HepG2 (cell line): ENCODE results near the gene ZNF10. TPM values are rescaled to one million over a fixed set of nuclear protein-coding genes. Genes with fewer than 3 reads are reported as not detected.

Source experiments
- AGO2 ChIP-seq: fragments of 200-400 bp; formaldehyde crosslinking; optimal IDR thresholded peaks from 2 replicates; pipeline ENCODE3; 2017; ENCODE audit warnings: mild to moderate bottlenecking, low read depth, low read length, moderate library complexity
- CAMTA2 ChIP-seq: sonication (generic); formaldehyde crosslinking; IDR thresholded peaks from 2 replicates; pipeline ENCODE4 v1.4.0; 2020; ENCODE audit warnings: mild to moderate bottlenecking, missing genetic modification reagents, borderline replicate concordance
- DNMT3B ChIP-seq: conservative IDR thresholded peaks from 2 replicates; pipeline ENCODE4 v1.6.1; 2016; ENCODE audit warnings: missing biosample characterization, control low read depth
- ETV6 ChIP-seq: sonication (generic); formaldehyde crosslinking; conservative IDR thresholded peaks from 2 replicates; pipeline ENCODE4 v1.4.0; 2020; ENCODE audit warnings: missing genetic modification reagents
- GATAD1 ChIP-seq: IDR thresholded peaks from 2 replicates; pipeline ENCODE4 v1.6.1; 2016; ENCODE audit warnings: missing genetic modification reagents, missing compliant biosample characterization
- MAFK ChIP-seq, 2 experiments: IDR thresholded peaks in 1 of 2; conservative IDR thresholded peaks in 1 of 2; 2 replicates each; pipeline ENCODE4 v1.6.1; 2011; ENCODE audit warnings: improper control_type of control experiment in 2 of 2, low read length in 2 of 2
- MED8 ChIP-seq: sonication (generic); formaldehyde crosslinking; IDR thresholded peaks from 2 replicates; pipeline ENCODE4 v1.8.1; 2023; ENCODE audit warnings: mild to moderate bottlenecking, missing genetic modification reagents; ENCODE audit not compliant: insufficient replicate concordance
- MIER2 ChIP-seq: IDR thresholded peaks from 2 replicates; pipeline ENCODE4 v1.6.1; 2016; ENCODE audit warnings: missing biosample characterization, missing genetic modification reagents
- NFYB ChIP-seq: sonication (generic); formaldehyde crosslinking; IDR thresholded peaks from 2 replicates; pipeline ENCODE4 v1.4.0; 2020; ENCODE audit warnings: missing genetic modification reagents
- PHF20 ChIP-seq: sonication (generic); formaldehyde crosslinking; IDR thresholded peaks from 2 replicates; pipeline ENCODE4 v1.5.0; 2020; ENCODE audit warnings: mild to moderate bottlenecking, missing genetic modification reagents
- SPEN ChIP-seq: sonication (generic); formaldehyde crosslinking; IDR thresholded peaks from 2 replicates; pipeline ENCODE4 v1.5.1; 2020; ENCODE audit warnings: low read depth, mild to moderate bottlenecking, missing genetic modification reagents
- TCF12 ChIP-seq, 2 experiments: fragments of 450-650 bp in 1 of 2; sonication (generic) in 1 of 2; formaldehyde crosslinking in 1 of 2; IDR thresholded peaks; 2 replicates each; pipeline versions ENCODE4 v1.6.1 to v1.8.0; 2017 to 2022; ENCODE audit warnings: antibody characterized with exemption in 1 of 2, mild to moderate bottlenecking in 1 of 2, missing genetic modification reagents in 1 of 2, moderate library complexity in 1 of 2
- THAP11 ChIP-seq: IDR thresholded peaks from 2 replicates; pipeline ENCODE4 v1.6.1; 2016; ENCODE audit warnings: missing biosample characterization, missing genetic modification reagents
- ZBTB3 ChIP-seq: sonication (generic); formaldehyde crosslinking; IDR thresholded peaks from 2 replicates; pipeline ENCODE4 v1.4.0; 2020; ENCODE audit warnings: low read depth, mild to moderate bottlenecking, moderate library complexity, missing genetic modification reagents, borderline replicate concordance
- ZFP36L2 ChIP-seq: sonication (generic); formaldehyde crosslinking; IDR thresholded peaks from 2 replicates; pipeline ENCODE4 v1.4.0; 2020; ENCODE audit warnings: missing genetic modification reagents
- ZNF292 ChIP-seq: sonication (generic); formaldehyde crosslinking; IDR thresholded peaks from 2 replicates; pipeline ENCODE4 v1.8.1; 2022; ENCODE audit warnings: mild to moderate bottlenecking, low read depth, missing genetic modification reagents, borderline replicate concordance
- ZNF496 ChIP-seq: sonication (generic); formaldehyde crosslinking; IDR thresholded peaks from 2 replicates; pipeline ENCODE4 v1.8.1; 2023; ENCODE audit warnings: mild to moderate bottlenecking, moderate library complexity, missing genetic modification reagents; ENCODE audit not compliant: insufficient replicate concordance
- ZNF619 ChIP-seq: sonication (generic); formaldehyde crosslinking; IDR thresholded peaks from 2 replicates; pipeline ENCODE4 v1.4.0; 2020; ENCODE audit warnings: mild to moderate bottlenecking, missing genetic modification reagents
- ZNF674 ChIP-seq: sonication (generic); formaldehyde crosslinking; IDR thresholded peaks from 2 replicates; pipeline ENCODE4 v1.5.0; 2020; ENCODE audit warnings: low read depth, mild to moderate bottlenecking, missing genetic modification reagents
- ZNF83 ChIP-seq: sonication (generic); formaldehyde crosslinking; IDR thresholded peaks from 2 replicates; pipeline ENCODE4 v1.4.0; 2020; ENCODE audit warnings: missing genetic modification reagents, mild to moderate bottlenecking, borderline replicate concordance
- polyA plus RNA-seq, 8 experiments: library from polyadenylated mRNA; depleted of rRNA in 3 of 8; stranded (reverse) in 7 of 8; unstranded in 1 of 8; fragments of >200 nt; fragmentation: Illumina TruSeq in 4 of 8; extraction: Trizol in 4 of 8; gene quantifications; 2 replicates each; pipeline versions ENCODE4 v1.2.1 to v1.2.3, GENCODE V29; 2011 to 2016; ENCODE audit warnings: low read depth in 4 of 8, missing spikeins in 1 of 8, mixed read lengths in 1 of 8; ENCODE audit not compliant: insufficient read depth in 1 of 8
- total RNA-seq, 5 experiments: library from RNA; depleted of rRNA; stranded (reverse); fragments of >200 nt; fragmentation: Illumina TruSeq; extraction: Trizol; gene quantifications; 2 replicates each; pipeline ENCODE4 v1.2.3, GENCODE V29; 2016; ENCODE audit warnings: low read depth in 1 of 5
- TF ChIP-seq, protein P1 (sequence below): sonication (generic); formaldehyde crosslinking; IDR thresholded peaks from 2 replicates; pipeline ENCODE4 v1.8.0; 2022; ENCODE audit warnings: mild to moderate bottlenecking, missing genetic modification reagents
- TF ChIP-seq, protein P2 (sequence below): sonication (generic); formaldehyde crosslinking; IDR thresholded peaks from 2 replicates; pipeline ENCODE4 v1.8.1; 2023; ENCODE audit warnings: mild to moderate bottlenecking, missing genetic modification reagents
- TF ChIP-seq, protein P3 (sequence below): sonication (generic); formaldehyde crosslinking; IDR thresholded peaks from 2 replicates; pipeline ENCODE4 v1.4.0; 2020; ENCODE audit warnings: low read depth, missing genetic modification reagents

ZNF10 gene
- total and polyA plus RNA-seq, 2 of the 13 experiments (the other 11 are each of a cell fraction or from before 2014, with no cell fraction given), result 2.9 to 6.5 TPM

GRCh38 chr12:133130038-133130807, at the start of gene ZNF10, which contains the start of gene ZNF891 (continued):
- 0 out of 2 replicates have a peak, but pooled peaks have one; percentile 37 for TF ChIP-seq CAMTA2 (CRISPR knock-in tag)
- no peak for TF ChIP-seq ZBTB3 (CRISPR knock-in tag)
- TF ChIP-seq, protein P1, sequence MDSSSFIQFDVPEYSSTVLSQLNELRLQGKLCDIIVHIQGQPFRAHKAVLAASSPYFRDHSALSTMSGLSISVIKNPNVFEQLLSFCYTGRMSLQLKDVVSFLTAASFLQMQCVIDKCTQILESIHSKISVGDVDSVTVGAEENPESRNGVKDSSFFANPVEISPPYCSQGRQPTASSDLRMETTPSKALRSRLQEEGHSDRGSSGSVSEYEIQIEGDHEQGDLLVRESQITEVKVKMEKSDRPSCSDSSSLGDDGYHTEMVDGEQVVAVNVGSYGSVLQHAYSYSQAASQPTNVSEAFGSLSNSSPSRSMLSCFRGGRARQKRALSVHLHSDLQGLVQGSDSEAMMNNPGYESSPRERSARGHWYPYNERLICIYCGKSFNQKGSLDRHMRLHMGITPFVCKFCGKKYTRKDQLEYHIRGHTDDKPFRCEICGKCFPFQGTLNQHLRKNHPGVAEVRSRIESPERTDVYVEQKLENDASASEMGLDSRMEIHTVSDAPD, result peak; percentile 21; the same call in 1 of the 2 replicates
- TF ChIP-seq PHF20, result peak; percentile 82
- TF ChIP-seq THAP11, result peak; percentile 100
- no peak for TF ChIP-seq MED8 (CRISPR knock-in tag)
- peak; percentile 83 for TF ChIP-seq GATAD1 (CRISPR knock-in tag)
- TF ChIP-seq ZNF674 (CRISPR knock-in tag), result no peak
- TF ChIP-seq ZNF83 (CRISPR knock-in tag), result no peak
- TF ChIP-seq ETV6 (CRISPR knock-in tag), result no peak
- no peak for TF ChIP-seq AGO2
- no peak for TF ChIP-seq MAFK (conservative IDR thresholded peaks at IDR 0.05 in 1 of 2, IDR thresholded peaks at IDR 0.05 in 1 of 2; ENCODE audit: low read length in 2 of 2)
- 0 out of 2 replicates have a peak, but pooled peaks have one; percentile 33 for TF ChIP-seq DNMT3B (CRISPR knock-in tag)
- peak; percentile 53; the same call in 1 of the 2 replicates for TF ChIP-seq NFYB (CRISPR knock-in tag)
- peak; percentile 6; the same call in 1 of the 2 replicates for TF ChIP-seq ZNF292
- peak; percentile 28; the same call in 1 of the 2 replicates for TF ChIP-seq ZNF619 (CRISPR knock-in tag)
- no peak for TF ChIP-seq ZFP36L2
- TF ChIP-seq, protein P2, sequence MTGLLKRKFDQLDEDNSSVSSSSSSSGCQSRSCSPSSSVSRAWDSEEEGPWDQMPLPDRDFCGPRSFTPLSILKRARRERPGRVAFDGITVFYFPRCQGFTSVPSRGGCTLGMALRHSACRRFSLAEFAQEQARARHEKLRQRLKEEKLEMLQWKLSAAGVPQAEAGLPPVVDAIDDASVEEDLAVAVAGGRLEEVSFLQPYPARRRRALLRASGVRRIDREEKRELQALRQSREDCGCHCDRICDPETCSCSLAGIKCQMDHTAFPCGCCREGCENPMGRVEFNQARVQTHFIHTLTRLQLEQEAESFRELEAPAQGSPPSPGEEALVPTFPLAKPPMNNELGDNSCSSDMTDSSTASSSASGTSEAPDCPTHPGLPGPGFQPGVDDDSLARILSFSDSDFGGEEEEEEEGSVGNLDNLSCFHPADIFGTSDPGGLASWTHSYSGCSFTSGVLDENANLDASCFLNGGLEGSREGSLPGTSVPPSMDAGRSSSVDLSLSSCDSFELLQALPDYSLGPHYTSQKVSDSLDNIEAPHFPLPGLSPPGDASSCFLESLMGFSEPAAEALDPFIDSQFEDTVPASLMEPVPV (CRISPR knock-in tag), result peak; percentile 36; the same call in 1 of the 2 replicates
- TF ChIP-seq TCF12 (IDR thresholded peaks at IDR 0.05), result no peak
- TF ChIP-seq TCF12 (CRISPR knock-in tag; IDR thresholded peaks at IDR 0.05), result no peak; the same call in 1 of the 2 replicates
- peak; percentile 93 for TF ChIP-seq SPEN (CRISPR knock-in tag)
- TF ChIP-seq, protein P3, sequence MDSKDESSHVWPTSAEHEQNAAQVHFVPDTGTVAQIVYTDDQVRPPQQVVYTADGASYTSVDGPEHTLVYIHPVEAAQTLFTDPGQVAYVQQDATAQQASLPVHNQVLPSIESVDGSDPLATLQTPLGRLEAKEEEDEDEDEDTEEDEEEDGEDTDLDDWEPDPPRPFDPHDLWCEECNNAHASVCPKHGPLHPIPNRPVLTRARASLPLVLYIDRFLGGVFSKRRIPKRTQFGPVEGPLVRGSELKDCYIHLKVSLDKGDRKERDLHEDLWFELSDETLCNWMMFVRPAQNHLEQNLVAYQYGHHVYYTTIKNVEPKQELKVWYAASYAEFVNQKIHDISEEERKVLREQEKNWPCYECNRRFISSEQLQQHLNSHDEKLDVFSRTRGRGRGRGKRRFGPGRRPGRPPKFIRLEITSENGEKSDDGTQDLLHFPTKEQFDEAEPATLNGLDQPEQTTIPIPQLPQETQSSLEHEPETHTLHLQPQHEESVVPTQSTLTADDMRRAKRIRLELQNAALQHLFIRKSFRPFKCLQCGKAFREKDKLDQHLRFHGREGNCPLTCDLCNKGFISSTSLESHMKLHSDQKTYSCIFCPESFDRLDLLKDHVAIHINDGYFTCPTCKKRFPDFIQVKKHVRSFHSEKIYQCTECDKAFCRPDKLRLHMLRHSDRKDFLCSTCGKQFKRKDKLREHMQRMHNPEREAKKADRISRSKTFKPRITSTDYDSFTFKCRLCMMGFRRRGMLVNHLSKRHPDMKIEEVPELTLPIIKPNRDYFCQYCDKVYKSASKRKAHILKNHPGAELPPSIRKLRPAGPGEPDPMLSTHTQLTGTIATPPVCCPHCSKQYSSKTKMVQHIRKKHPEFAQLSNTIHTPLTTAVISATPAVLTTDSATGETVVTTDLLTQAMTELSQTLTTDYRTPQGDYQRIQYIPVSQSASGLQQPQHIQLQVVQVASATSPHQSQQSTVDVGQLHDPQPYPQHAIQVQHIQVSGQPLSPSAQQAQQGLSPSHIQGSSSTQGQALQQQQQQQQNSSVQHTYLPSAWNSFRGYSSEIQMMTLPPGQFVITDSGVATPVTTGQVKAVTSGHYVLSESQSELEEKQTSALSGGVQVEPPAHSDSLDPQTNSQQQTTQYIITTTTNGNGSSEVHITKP (CRISPR knock-in tag), result 0 out of 2 replicates have a peak, but pooled peaks have one; percentile 50
- no peak for TF ChIP-seq ZNF496
- peak; percentile 13 for TF ChIP-seq MIER2 (CRISPR knock-in tag)
